DMS153 treated with DMSO at 0.1 percent for 48 hours (cell line): ENCODE data around the gene HMGB1.

ENCODE experiments used
- DNase-seq: peaks from one replicate; lab custom pipeline; 2025; ENCODE audit not compliant: unreplicated experiment; lab: John Stamatoyannopoulos, UW

HMGB1 gene

GRCh38 chr13:30431269-30431940 is 34.3 kb downstream of the HMGB1 start:
- DNase-seq, result no peak

- DNase-seq, result no peak
Observed at GRCh38 chr13:30429721-30430694, 35.7 kb downstream of the HMGB1 start.

- DNase-seq, result no peak
Observed at GRCh38 chr13:30429235-30429634, 36.5 kb downstream of the HMGB1 start.

GRCh38 chr13:30423891-30424290 is 41.8 kb downstream of the HMGB1 start:
- DNase-seq, result no peak

- DNase-seq, result peak; percentile 50
Observed at GRCh38 chr13:30422054-30422839, 43.5 kb downstream of the HMGB1 start, which contains the start of gene UBE2L5. Gene UBE2L5, plus strand, starts transcription at chr13:30422493. Its CDS starts 5,498 bp downstream, at chr13:30427991.

- DNase-seq, result no peak
Observed at GRCh38 chr13:30421093-30422053, 44.4 kb downstream of the HMGB1 start.

GRCh38 chr13:30418717-30419459 is 46.8 kb downstream of the HMGB1 start:
- DNase-seq, result no peak

- DNase-seq, result no peak
Observed at GRCh38 chr13:30418075-30418716, 47.5 kb downstream of the HMGB1 start.

- DNase-seq, result no peak
Observed at GRCh38 chr13:30416471-30416870, 49.3 kb downstream of the HMGB1 start.

GRCh38 chr13:30415430-30416030 is 50.2 kb downstream of the HMGB1 start:
- no peak for DNase-seq

- DNase-seq, result no peak
Observed at GRCh38 chr13:30413842-30414241, 51.9 kb downstream of the HMGB1 start.

- no peak for DNase-seq
Observed at GRCh38 chr13:30412346-30412745, 53.4 kb downstream of the HMGB1 start.

GRCh38 chr13:30410705-30411125 is 55.0 kb downstream of the HMGB1 start:
- no peak for DNase-seq

GRCh38 chr13:30409886-30410704 is 55.6 kb downstream of the HMGB1 start:
- no peak for DNase-seq

GRCh38 chr13:30408319-30409101 is 57.2 kb downstream of the HMGB1 start:
- peak; percentile 81 for DNase-seq

- DNase-seq, result no peak
Observed at GRCh38 chr13:30406779-30407416, 58.8 kb downstream of the HMGB1 start.
